ENCODE data around the gene PCP4L1.

DNA sequence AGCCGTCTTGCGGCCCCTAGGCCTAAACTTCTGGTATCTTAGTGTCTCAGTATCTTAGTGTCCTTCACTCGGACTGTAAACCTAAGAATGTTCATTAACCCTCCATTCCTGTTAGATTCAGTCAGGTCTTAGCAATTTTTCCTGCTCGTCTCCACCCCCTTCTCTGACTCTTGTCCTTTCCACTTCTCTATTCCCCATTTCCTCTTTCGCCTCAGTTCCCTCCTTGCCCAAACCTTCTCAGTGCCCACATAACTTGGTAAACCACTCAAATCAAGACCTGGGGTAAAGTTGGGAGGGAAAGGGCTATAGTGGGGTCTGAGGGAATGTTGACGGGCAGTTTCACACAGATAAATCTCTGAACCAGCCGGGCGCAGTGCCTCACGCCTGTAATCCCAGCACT is 44.2 kb upstream of the PCP4L1 start:
- TF ChIP-seq GATA2 (IDR thresholded peaks at IDR 0.05; ENCODE audit: low read depth, low read length) (no peak), GATA3 (IDR thresholded peaks at IDR 0.05; ENCODE audit: low read depth, low read length) (no peak)
